MM.1S (cell line): ENCODE measurements around the gene AFG1L.

Experiments
- DNase-seq: peaks from one replicate; pipeline ENCODE4 v3.0.0-alpha.2; 2015
- H2AFZ ChIP-seq: fragments of 300-600 bp; sonication (generic); 2 replicates; pipeline ENCODE4 v1.6.0; 2016; ENCODE audit warnings: antibody characterized with exemption, low read length
- H3F3A ChIP-seq: fragments of 300-600 bp; sonication (generic); 2 replicates; pipeline ENCODE4 v1.6.1; 2016; ENCODE audit warnings: mild to moderate bottlenecking, antibody characterized with exemption, low read length, moderate library complexity, mixed read lengths; ENCODE audit not compliant: insufficient read depth
- H3K27ac ChIP-seq: fragments of 300-600 bp; sonication (generic); 2 replicates; pipeline ENCODE4 v1.5.1; 2016; ENCODE audit warnings: mild to moderate bottlenecking, low read length
- H3K27me3 ChIP-seq: fragments of 300-600 bp; sonication (generic); replicated peaks from 2 replicates; pipeline ENCODE4 v1.6.0; 2016; ENCODE audit warnings: low read length; ENCODE audit not compliant: insufficient read depth
- H3K36me3 ChIP-seq: fragments of 300-600 bp; sonication (generic); replicated peaks from 2 replicates; pipeline ENCODE4 v1.6.1; 2016; ENCODE audit warnings: mild to moderate bottlenecking, low read length, mixed read lengths; ENCODE audit not compliant: insufficient read depth
- H3K4me1 ChIP-seq: fragments of 300-600 bp; sonication (generic); 2 replicates; pipeline ENCODE4 v1.6.1; 2016; ENCODE audit warnings: low read length, mixed read lengths
- H3K4me2 ChIP-seq: fragments of 300-600 bp; sonication (generic); 2 replicates; pipeline ENCODE4 v1.6.0; 2016; ENCODE audit warnings: low read depth, low read length
- H3K4me3 ChIP-seq: fragments of 300-600 bp; sonication (generic); 2 replicates; pipeline ENCODE4 v1.5.1; 2016; ENCODE audit warnings: low read length, mixed read lengths
- H3K79me2 ChIP-seq: fragments of 300-600 bp; sonication (generic); 2 replicates; pipeline ENCODE4 v1.6.1; 2016; ENCODE audit warnings: mixed run types, low read length, mixed read lengths
- H3K9ac ChIP-seq: fragments of 300-600 bp; sonication (generic); 2 replicates; pipeline ENCODE4 v1.6.1; 2016; ENCODE audit warnings: low read length, mixed read lengths
- H3K9me2 ChIP-seq: fragments of 300-600 bp; sonication (generic); replicated peaks from 2 replicates; pipeline ENCODE4 v1.6.1; 2016; ENCODE audit warnings: mild to moderate bottlenecking, low read length, mixed read lengths; ENCODE audit not compliant: insufficient read depth
- H3K9me3 ChIP-seq: fragments of 300-600 bp; sonication (generic); replicated peaks from 2 replicates; pipeline ENCODE4 v1.6.1; 2016; ENCODE audit warnings: mild to moderate bottlenecking, low read length, mixed read lengths; ENCODE audit not compliant: insufficient read depth
- H4K20me1 ChIP-seq: fragments of 300-600 bp; sonication (generic); 2 replicates; pipeline ENCODE4 v1.6.1; 2016; ENCODE audit warnings: mild to moderate bottlenecking, low read length, moderate library complexity, mixed read lengths; ENCODE audit not compliant: insufficient read depth
- EZH2 ChIP-seq: fragments of 300-600 bp; sonication (generic); optimal IDR thresholded peaks from 2 replicates; pipeline ENCODE3; 2017; ENCODE audit warnings: low read depth, mild to moderate bottlenecking, antibody characterized with exemption, low read length, mixed read lengths
- EZH2phosphoT487 ChIP-seq: fragments of 300-600 bp; sonication (generic); IDR thresholded peaks from 2 replicates; pipeline ENCODE4 v1.6.1; 2018; ENCODE audit warnings: antibody characterized with exemption, low read length
- TF ChIP-seq, protein P1 (sequence below): fragments of 300-600 bp; sonication (generic); IDR thresholded peaks from 2 replicates; pipeline ENCODE4 v1.5.1; 2016; ENCODE audit warnings: antibody characterized with exemption, low read length, mixed read lengths

Gene AFG1L

DNA sequence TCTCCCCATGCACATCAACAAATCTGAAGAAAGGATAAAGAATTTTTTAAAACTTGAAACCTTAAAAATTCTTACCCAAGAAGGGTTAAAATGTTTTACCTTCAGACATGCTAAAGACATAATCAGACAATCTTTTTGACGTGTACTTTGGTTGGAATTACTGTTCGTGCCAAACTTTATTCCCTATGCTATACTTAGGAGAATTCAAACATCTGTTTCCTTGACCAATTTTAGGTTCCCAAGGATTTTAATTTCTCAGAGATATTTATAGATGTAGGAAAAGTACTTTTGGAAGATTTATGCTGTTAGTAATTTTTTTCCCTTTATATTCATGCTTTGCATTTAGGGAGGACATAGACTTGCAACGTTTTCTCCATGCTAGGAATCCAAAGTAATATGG is 108.4 kb downstream of the AFG1L start:
- H3K36me3 ChIP-seq: no peaks in the 10 kb centered on the region
- no peak overlapping the region for H3K9ac ChIP-seq
- H3K27me3 ChIP-seq: no peaks in the 10 kb centered on the region
- no peak for DNase-seq
- no peaks in the 10 kb centered on the region for H3K9me2 ChIP-seq
- H3K79me2 ChIP-seq: no peaks in the 10 kb centered on the region
- no peaks in the 10 kb centered on the region for H4K20me1 ChIP-seq
- H3F3A ChIP-seq: no peaks in the 10 kb centered on the region
- H3K4me2 ChIP-seq: no peak overlapping the region
- TF ChIP-seq EZH2 (no peak), EZH2phosphoT487 (no peak)
- TF ChIP-seq, protein P1, sequence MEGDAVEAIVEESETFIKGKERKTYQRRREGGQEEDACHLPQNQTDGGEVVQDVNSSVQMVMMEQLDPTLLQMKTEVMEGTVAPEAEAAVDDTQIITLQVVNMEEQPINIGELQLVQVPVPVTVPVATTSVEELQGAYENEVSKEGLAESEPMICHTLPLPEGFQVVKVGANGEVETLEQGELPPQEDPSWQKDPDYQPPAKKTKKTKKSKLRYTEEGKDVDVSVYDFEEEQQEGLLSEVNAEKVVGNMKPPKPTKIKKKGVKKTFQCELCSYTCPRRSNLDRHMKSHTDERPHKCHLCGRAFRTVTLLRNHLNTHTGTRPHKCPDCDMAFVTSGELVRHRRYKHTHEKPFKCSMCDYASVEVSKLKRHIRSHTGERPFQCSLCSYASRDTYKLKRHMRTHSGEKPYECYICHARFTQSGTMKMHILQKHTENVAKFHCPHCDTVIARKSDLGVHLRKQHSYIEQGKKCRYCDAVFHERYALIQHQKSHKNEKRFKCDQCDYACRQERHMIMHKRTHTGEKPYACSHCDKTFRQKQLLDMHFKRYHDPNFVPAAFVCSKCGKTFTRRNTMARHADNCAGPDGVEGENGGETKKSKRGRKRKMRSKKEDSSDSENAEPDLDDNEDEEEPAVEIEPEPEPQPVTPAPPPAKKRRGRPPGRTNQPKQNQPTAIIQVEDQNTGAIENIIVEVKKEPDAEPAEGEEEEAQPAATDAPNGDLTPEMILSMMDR: no peak
- H2AFZ ChIP-seq: no peak overlapping the region
- no peaks in the 10 kb centered on the region for H3K9me3 ChIP-seq
- no peak overlapping the region for H3K4me3 ChIP-seq
- H3K27ac ChIP-seq: no peak overlapping the region
- no peaks in the 10 kb centered on the region for H3K4me1 ChIP-seq

DNA sequence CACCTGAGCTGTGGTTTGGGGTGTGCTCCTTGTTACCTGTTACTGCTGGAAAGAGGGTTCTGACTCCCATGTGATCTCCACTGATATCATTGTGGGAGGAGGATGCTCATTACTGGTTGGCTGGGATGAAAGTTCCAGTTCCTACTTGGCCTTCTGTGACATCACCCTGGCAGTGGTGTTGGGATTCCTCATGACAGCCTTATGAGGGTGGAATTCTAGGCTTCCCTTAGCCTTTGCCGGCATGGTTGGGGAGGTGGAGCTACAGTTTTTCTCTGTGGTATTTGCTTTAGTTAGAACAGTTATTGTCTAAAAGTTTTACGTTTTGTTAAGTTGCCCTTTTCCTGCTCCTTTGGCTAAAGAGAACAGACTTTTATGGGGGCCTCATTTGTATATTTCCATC is 112.1 kb downstream of the AFG1L start:
- no peaks in the 10 kb centered on the region for H3K9me2 ChIP-seq
- no peaks in the 10 kb centered on the region for H3K4me1 ChIP-seq
- H2AFZ ChIP-seq: no peak overlapping the region
- H3K27me3 ChIP-seq: no peaks in the 10 kb centered on the region
- H3K4me3 ChIP-seq: no peak overlapping the region
- DNase-seq: no peak
- H3K36me3 ChIP-seq: no peaks in the 10 kb centered on the region
- H3K27ac ChIP-seq: no peak overlapping the region
- no peaks in the 10 kb centered on the region for H3K79me2 ChIP-seq
- no peak overlapping the region for H3K4me2 ChIP-seq
- H3K9ac ChIP-seq: no peak overlapping the region
- H4K20me1 ChIP-seq: no peaks in the 10 kb centered on the region
- H3F3A ChIP-seq: no peaks in the 10 kb centered on the region
- TF ChIP-seq EZH2 (no peak), EZH2phosphoT487 (no peak)
- TF ChIP-seq, protein P1: no peak
- no peaks in the 10 kb centered on the region for H3K9me3 ChIP-seq

DNA sequence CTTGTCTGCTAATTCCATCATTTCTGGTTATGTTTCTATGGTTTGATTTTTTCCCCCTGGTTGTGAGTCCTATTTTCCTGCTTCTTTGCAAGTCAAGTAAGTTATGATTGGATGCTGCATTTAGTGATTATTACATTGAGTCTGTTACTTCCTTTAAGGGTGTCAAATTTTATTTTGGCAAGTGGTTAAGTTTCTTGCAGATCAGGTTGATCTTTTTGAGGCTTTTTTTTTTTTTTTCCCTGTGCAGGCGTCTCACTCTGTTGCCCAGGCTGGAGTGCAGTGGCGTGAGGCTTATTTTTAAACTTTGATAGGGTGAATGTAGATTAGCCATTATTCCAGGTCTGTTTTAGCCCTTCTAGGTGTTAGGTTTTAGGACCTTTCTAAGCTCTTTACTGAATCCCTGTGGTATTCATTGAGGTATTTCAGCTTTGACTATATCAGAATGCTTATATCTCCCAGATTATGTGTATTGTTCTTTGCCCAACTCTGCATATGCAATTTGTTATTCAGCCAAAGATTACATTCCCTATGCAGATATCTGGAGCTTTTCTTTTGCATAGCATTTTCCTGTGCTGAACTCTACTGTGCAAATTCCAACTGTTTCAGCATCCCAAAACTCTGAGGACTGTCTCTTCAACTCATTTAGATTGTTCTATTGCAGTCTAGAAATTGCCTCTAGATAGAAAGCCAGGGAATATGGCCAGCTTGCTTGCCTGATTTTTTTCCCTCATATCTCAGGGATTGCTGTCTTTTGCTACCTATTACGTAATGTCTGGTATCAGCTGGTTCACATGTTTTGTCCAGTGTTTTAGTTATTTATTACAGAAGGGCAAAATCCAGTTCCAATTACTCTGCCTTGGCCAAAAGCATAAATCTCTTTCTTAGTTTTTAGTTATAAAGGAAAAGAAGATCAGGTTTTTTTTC is 113.3 kb downstream of the AFG1L start:
- Histone ChIP-seq H3K4me1 (no peaks in the 10 kb centered on the region), H3K27me3 (no peaks in the 10 kb centered on the region), H3K9me2 (no peaks in the 10 kb centered on the region), H3K9ac (no peak overlapping the region), H3K27ac (no peak overlapping the region), H3K36me3 (no peaks in the 10 kb centered on the region), H2AFZ (no peak overlapping the region), H3K79me2 (no peaks in the 10 kb centered on the region), H4K20me1 (no peaks in the 10 kb centered on the region), H3K9me3 (no peaks in the 10 kb centered on the region), H3K4me3 (no peak overlapping the region), H3F3A (no peaks in the 10 kb centered on the region), H3K4me2 (no peak overlapping the region)
- TF ChIP-seq, protein P1: no peak
- TF ChIP-seq EZH2 (no peak), EZH2phosphoT487 (no peak)
- no peak for DNase-seq
